GDM1 (cell line): Measurements from ENCODE around the gene DRG2.

Experiments
- DNase-seq: peaks from one replicate; lab custom pipeline; 2025; lab: John Stamatoyannopoulos, UW

Gene DRG2, protein sequence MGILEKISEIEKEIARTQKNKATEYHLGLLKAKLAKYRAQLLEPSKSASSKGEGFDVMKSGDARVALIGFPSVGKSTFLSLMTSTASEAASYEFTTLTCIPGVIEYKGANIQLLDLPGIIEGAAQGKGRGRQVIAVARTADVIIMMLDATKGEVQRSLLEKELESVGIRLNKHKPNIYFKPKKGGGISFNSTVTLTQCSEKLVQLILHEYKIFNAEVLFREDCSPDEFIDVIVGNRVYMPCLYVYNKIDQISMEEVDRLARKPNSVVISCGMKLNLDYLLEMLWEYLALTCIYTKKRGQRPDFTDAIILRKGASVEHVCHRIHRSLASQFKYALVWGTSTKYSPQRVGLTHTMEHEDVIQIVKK

DNA sequence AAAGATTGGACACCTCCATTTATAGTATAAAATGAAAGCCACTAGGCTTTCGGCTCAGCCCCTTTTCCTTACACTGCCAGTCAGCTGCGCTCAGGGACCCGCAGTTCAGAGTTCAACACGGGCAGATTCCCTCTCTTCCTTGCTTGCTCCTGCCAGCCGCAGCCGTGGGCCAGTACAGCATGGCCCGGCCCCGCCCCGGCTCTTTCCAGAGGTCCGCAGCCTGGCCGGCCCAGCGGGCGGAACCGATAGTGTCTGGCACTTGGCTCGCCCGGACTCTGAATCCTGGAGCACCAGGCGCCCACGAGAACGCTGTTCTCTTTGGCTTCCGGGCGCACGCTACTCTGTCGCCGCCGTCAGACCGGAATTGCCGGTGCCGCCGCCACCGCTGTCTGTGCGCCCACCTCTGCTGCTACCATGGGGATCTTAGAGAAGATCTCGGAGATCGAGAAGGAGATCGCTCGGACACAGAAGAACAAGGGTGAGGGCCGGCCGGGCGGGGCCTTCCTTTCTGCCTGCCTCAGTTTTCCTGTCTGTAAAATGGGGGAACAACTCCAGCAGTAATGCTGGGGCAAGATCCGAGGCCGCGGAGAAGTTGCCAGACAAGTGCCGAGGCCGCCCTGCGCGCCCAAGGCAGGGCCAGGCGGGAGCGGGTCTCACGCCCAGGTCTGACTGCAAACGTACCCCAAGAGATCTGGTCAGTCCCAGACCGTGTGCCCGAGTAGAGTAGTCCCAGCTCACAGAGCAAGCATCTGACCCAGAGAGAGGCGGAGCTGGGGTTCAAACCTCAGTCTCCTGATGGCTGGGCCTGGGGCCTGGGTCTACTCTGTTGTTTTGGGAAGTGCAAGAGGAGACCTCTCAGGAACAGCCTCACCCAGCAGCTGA lies at the start of gene DRG2:
DRG2 (plus strand) TSS at position 339 of the 882 bp plus-strand sequence; CDS start at position 415, 76 bp downstream.
- peak; percentile 80 for DNase-seq

DNA sequence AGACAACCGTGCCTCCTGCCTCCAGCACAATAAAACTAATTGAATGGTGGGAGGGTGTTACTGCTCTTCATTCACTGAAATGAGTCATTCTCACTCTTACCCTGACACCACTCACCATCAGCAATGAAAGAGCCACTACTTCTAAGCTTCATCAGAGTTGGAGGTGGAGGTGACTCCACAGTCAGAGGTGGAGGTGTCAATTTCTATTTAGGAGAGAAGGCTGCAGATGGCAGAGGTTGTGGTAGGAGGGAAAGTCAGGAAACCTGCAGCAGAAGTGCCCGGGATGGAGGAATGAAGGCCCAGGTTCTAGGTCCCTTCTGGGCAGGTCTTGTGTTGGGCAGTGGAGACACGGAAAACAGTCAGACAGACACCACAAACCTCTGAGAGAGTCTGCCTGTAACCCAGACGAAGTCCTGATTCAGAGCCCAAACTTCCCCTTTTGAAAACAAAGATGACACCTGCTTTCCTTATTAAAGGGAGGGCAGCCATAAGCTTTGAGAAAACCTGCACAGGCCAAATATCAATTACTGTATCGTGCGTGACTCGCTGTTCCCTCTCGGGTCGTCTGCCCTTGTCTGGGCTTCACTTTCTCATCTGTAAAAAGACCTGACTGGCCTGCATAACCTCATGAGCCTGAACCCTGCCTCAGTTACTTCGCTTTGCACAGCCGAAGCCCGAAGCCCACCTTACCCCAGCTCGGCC lies 49.4 kb upstream of the DRG2 start:
- no peak for DNase-seq

DNA sequence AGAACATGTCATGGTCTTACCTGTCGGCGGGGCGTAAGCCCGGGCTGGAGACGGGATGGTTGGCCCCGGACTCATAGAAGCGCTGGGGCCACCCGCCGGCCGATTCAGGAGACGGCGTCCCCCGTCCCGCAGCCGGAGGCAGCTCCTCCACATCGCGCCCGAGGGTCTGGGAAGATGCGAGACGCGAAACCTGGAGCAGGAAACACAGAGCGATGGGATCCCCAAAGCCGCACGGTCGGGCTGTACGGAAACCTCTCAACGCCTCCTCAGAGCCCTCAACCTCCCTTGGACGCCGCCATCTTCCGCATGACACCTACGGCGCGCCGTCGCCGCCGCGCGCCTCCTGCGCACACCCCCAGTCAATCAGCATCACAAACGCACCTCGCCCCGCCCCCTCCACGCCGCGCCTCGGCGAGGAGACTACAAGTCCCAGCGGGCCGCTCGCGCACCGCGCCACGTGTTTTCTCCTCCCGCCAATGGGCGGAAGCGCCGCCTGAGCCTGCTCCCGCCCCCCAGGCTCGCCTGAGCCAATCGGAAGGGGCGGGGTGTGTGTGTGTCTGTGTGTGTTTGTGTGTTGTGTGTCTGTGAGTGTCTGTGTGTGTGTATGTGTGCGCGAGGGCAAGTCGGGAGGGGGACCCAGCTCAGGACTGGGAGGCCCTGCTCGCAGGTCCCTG lies 48.8 kb upstream of the DRG2 start, which contains the start of the genes ATPAF2 and GID4:
ATPAF2 (minus strand) TSS at position 308 of the 674 bp plus-strand sequence; CDS start at position 153, 155 bp downstream.
GID4 (plus strand) TSS at position 548 of the 674 bp plus-strand sequence; CDS start at position 605, 57 bp downstream.
- DNase-seq = peak; percentile 99

DNA sequence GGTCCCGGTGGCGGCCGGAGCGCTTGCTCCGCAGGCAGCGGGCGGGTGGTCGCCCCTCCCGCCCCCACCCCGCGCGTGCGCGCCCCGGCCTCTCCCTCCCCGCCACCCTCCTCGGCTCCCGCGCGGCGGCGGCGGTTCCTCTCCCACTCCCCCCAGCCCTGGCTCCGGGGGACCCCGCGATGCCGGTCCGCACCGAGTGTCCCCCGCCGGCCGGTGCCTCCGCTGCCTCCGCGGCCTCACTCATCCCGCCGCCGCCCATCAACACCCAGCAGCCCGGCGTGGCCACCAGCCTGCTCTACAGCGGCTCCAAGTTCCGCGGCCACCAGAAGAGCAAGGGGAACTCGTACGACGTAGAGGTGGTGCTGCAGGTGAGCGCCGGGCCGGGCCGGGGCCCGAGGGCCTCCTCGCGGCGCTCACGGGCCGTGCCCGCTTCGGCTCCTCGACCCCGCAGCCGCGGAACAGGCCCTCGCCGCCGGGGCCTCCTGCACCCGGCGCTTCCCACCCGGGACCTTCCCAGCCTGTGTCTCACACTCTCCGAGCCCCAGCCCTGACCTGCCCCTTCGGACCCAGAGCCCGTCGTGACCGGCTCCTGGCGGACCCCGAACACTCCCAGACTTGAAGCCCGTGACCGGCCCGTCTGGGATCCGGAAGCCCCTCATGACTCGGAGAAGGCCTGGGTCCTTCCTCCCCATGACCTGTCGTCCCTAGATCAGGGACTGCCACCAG lies 48.0 kb upstream of the DRG2 start:
- no peak for DNase-seq

DNA sequence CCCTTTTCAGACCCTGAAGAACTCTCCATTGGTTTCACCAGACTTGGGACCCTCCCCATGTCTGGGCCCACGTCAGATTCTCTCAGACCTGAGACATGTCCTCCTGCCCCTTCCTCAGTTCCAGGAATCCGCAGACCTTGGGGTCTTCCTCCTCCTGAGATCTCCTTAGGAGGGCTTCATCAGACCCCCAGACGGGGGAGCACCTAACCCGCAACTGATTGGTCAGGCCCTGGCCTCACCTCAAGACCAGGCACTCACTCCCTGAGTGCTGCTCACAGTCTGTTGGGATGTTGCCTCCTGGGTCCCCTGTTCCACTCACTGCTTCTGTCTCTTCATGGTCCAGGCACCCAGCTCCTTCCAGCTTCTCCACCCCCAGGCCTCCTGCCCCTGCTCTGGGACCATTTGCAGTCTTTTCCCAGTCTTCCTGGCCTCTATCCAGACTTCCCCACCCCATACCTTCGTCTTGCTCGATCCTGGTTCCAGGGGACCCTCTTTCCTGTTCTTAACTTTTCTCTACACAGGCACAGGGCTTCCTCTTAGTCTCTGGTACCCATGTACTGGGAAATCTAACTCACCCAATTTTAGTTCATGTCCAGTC lies 47.4 kb upstream of the DRG2 start:
- DNase-seq = no peak

DNA sequence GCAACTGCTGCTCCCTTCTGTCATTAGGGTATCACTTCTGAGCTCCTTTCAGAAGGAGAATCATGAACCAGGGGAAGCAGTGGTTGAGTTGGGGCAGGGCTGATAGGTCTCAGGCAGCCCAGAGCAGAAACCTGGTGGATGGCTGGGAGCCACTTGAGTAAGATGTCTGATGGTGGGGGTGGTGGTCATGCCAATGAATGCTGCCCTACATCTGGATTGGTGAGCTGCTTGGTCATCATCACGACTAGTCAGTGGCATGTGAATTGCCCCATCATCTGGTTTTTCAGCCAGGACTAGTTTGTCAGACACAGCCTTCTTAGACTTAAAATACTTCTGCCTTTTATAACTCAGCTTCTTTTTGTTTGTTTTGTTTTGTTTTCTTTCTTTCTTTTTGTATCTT lies 46.0 kb upstream of the DRG2 start:
- no peak for DNase-seq

DNA sequence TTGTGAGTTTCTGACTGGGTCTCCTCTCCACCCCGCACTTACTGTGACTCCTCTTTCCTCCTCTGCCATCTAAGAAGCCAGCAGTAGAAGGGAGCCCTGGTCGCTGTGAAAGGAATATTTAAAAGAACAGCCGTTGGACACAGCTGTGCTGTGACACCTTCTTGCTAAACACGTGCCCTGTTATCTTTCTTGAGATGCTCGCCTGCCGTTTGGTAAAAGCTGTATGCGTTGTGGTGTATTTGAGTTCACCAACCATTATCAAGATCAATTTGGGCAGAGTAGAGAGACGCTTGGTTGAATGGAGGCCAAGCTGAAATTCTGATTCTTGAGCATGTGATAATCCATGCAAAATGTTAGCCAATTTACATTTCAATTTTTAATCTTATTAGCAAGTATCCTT lies 44.8 kb upstream of the DRG2 start:
- no peak for DNase-seq

DNA sequence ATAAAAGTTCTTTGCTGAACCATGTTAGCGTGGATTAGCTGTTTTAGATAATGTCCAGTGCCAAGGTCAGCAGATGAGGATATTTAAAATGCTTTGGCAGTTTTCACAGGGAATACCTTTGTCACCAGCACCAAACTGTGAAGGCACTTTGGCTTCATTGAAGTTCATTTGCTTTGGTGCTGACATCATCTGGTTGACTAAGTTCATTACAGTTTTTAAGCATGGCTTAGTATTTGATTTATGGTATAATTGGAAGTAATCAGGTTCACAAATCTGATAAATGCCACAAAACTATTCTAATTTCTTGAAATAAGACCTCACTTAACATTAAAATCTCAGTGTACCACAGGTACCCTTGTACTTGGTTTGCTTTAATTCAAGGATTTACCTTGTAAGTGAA lies 44.3 kb upstream of the DRG2 start:
- no peak for DNase-seq

DNA sequence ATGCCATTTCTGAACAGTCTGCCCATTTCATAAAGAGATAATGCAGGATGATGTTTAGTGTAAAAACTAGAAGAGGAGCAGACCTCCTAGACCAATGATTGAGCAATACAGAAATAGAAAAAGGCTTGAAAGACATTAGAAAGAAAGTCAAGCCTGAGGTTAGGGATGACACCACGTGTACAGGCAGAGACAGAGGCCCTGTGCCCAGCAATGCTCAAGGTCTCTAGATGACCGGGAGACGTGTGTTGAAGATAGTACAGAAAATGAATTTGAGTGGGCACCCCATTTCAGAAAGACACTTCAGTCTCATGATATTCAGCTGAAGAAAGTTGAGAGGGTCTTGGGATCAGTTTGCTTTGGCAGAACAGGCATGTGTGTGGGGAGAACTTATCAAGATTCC lies 43.1 kb upstream of the DRG2 start:
- DNase-seq = no peak

DNA sequence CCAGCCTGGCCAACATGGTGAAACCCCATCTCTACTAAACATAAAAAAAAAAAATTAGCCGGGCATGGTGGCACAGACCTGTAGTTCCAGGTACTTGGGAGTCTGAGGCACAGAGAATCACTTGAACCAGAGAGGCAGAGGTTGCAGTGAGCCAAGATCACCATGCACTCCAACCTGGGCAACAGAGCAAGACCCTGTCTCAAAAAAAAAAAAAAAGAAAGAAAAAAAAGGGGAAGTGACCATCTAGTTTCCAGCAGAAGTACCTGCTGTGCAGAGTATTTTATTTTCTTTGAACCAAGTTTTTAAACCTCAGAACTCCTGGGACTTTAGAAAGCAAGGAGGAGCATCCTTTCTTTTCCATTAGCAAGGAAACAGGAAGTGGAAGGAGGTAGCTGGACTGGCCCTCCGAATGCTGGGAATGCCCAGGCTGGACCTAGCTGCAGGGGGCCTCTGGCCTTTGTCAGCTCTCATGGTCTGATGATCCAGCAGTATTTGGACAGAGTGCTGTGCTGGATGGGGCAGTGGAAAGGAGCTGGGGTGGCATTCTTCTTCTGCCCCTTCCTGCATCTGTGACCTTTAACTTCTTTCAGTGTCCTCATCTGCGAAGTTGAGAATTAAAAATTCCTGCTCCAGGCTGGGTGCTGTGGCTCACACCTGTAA lies 41.9 kb upstream of the DRG2 start:
- DNase-seq = no peak

DNA sequence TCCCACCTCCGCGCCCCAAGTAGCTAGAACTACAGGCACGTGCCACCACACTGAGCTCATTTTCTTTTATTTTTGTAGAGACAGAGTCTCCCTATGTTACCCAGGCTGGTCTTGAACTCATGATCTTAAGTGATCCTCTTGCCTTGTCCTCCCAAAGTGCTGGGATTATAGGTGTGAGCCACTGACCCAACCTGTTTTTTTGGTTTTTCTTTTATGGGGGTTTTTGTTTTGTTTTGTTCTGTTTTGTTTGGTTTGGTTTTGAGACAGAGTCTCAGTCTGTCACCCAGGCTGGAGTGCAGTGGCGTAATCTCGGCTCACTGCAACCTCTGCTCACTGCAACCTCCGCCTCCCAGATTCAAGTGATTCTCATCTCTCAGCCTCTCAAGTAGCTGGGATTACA lies 32.2 kb upstream of the DRG2 start:
- no peak for DNase-seq

DNA sequence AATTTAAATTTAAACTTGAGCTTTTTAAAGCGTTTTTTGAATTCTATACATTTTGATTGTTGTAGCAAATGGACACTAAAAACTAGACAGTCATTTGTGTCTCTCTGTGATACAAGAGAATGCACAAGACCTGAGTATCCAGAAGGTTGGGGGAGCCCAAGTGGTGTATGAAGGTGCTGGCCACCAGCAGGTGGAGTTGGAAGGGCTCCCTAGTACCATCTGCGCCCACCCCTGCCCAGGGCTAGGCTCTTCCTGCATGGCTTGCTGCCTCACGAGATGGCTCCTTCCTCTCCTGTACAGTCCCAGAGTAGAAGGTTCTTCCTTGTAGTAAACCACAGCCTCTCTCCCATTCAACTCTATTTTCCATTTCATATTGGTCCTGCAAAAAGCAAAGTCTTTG lies 31.5 kb upstream of the DRG2 start:
- no peak for DNase-seq

DNA sequence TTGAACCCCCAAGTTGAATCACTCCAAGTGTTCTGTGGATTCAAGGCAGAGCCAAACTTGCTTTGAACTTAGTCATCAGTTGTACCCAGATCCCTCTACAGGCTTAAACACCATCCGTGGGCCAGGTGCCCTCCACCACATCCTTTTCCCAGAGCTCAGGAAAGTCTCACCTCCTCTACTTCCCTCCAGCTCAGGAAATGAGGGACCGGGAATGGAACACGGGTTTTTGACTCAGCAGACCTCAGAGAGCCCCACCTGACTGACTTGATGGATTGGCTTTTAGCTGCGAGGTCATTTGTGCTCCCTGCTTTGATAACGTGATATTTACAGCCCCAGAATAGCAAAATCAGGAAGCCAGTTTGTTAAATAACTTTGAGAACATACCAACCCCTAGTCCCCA lies 28.5 kb upstream of the DRG2 start:
- DNase-seq = no peak

DNA sequence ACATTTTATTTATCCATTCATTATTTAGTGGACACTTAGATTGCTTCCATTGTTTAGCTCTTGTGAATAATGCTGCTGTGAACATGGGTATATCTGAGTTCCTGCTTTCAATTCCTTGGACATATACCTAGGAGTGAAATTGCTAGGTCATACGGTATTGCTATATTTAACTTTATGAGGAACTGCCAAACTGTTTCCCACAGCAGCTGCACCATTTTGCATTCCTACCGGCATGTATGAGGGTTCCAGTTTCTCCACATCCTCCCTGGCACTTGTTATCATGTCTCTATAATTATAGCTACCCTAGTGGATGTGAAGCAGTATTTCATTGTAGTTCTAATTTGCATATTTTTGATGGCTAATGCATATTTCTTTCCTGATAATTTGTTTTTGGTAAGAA lies 23.7 kb upstream of the DRG2 start:
- DNase-seq = no peak

DNA sequence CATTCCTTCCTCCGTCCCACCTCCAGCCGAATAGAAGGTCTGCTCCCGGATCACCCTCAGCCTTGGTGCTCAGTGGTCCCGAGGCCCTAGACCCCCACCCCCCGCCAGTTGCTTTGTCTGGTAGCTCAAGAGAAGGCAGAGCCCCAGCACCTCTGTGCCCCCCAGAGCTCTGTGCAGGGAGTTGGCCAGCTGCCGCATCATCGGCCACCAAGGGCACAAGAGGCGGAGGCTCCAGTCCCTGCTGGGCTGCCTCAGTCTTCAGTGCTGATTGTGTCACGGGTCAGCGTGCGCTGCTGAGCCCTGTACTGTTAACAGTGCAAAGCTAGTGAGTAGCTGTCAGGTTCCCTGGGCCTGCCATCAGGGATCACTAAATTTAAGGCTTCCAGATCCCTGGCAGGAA lies 22.2 kb upstream of the DRG2 start:
- DNase-seq = no peak

DNA sequence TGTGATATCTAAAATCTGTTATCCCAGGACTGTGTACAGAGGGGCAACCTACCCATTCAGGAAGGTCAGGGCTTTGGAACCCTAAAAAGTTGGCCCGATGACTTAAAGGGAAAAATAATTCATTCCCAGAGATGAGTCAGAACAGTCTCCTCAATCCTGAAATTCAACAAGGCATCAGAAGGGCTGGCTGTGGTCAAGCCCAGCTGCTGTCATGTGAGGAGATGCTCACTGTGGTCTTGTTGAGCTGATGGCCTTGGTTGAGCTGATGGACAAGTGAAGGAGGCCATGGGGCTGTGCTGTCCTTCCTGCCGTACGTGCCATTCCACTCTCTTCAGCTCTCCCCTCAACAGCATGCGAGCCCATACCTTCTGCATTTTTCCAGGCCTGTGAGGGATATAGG lies 20.9 kb upstream of the DRG2 start:
- no peak for DNase-seq

DNA sequence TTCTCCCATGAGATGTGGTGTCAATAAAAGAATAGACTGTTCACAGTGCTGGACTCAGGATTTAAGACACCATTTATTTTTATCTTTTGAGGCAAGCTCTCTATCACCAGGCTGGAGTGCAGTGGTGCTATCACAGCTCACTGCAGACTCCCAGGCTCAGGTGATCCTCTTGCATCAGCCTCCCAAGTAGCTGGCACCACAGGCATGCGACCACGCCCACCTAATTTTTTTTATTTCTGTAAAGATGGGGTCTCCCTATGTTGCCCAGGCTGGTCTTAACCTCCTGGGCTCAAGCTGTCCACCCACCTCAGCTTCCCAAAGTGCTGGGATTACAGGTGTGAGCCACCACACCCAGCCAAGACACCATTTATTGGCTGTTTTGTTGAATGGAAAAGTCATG lies 18.6 kb upstream of the DRG2 start:
- DNase-seq = no peak

DNA sequence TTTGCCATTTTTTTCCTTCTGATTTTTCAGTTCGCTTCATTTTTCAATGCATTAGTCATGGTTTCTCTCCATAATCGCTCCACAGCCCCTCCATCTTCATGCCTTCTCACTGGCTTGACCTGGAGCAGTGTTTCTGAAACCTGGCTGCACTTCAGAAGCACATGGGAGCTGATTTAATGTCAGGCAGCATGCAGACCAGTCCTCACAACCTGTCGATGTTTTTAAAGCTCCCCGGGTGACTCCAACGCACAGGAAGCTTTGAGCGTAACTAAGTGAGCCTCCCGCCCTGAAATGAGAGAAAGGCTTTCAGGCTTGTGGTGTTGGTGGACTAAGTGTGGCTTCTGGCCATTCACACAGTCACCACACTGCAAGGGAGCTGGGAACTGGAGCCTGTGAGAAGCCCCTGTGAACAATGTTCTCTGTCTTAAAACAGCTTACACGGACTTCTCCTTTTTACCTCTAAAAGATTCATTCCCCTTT lies 16.8 kb upstream of the DRG2 start:
- peak; percentile 16 for DNase-seq

DNA sequence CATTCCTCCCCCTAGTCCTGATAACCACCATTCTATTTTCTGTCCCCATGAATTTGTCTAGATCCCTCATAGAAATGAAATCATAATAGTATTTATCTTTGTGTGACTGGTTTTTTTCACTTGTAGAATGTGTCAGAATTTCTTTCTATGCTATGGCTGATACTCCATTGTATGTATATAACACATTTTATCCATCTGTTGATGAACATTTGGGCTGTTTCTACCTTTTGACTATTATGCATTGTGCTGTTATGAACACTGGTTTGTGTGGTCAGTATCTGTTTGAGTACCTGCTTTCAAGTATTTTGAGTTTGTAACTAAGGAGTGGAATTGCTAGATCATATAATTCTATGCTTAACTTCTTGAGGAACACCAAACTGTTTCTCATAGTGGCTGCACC lies 16.0 kb upstream of the DRG2 start:
- no peak for DNase-seq
